Loucy (cell line): ENCODE data around the gene GBX2.

ENCODE experiments used
- H2AFZ ChIP-seq: fragments of 200-600 bp; sonication (generic); 2 replicates; pipeline ENCODE4 v1.6.0; 2016; ENCODE audit warnings: antibody characterized with exemption, mild to moderate bottlenecking, low read length, moderate library complexity
- H3F3A ChIP-seq: fragments of 200-600 bp; 2 replicates; pipeline ENCODE4 v1.6.0; 2016; ENCODE audit warnings: antibody characterized with exemption, low read depth, mild to moderate bottlenecking
- H3K27me3 ChIP-seq: fragments of 200-600 bp; sonication (generic); 2 replicates; pipeline ENCODE4 v1.6.1; 2014; ENCODE audit warnings: low read length, mild to moderate bottlenecking; ENCODE audit not compliant: insufficient read depth, poor library complexity, severe bottlenecking
- H3K36me3 ChIP-seq: fragments of 200-600 bp; sonication (generic); 2 replicates; pipeline ENCODE4 v1.6.1; 2016; ENCODE audit warnings: low read length; ENCODE audit not compliant: insufficient read depth
- H3K4me1 ChIP-seq: fragments of 200-600 bp; sonication (generic); 2 replicates; pipeline ENCODE4 v1.5.1; 2014; ENCODE audit warnings: low read length, mild to moderate bottlenecking; ENCODE audit not compliant: insufficient read depth, poor library complexity, severe bottlenecking
- H3K4me2 ChIP-seq: fragments of 200-600 bp; sonication (generic); 2 replicates; pipeline ENCODE4 v1.6.0; 2014; ENCODE audit warnings: antibody characterized with exemption, low read length, low read depth, mild to moderate bottlenecking; ENCODE audit not compliant: poor library complexity, severe bottlenecking
- H3K4me3 ChIP-seq: fragments of 200-600 bp; sonication (generic); 2 replicates; pipeline ENCODE4 v1.5.1; 2014; ENCODE audit warnings: low read length, mild to moderate bottlenecking, mixed read lengths; ENCODE audit not compliant: poor library complexity, severe bottlenecking
- H3K79me2 ChIP-seq: fragments of 200-600 bp; sonication (generic); 2 replicates; pipeline ENCODE4 v1.6.1; 2014; ENCODE audit warnings: low read length; ENCODE audit not compliant: insufficient read depth
- H3K9ac ChIP-seq: fragments of 200-600 bp; sonication (generic); 2 replicates; pipeline ENCODE4 v1.6.0; 2014; ENCODE audit warnings: mild to moderate bottlenecking, low read depth, low read length, moderate library complexity; ENCODE audit not compliant: poor library complexity, severe bottlenecking
- H3K9me2 ChIP-seq: fragments of 200-600 bp; sonication (generic); replicated peaks from 2 replicates; pipeline ENCODE4 v1.6.1; 2016; ENCODE audit warnings: low read depth, low read length, mixed read lengths
- H3K9me3 ChIP-seq: fragments of 200-600 bp; sonication (generic); 2 replicates; pipeline ENCODE4 v1.6.1; 2014; ENCODE audit warnings: mild to moderate bottlenecking, antibody characterized with exemption, low read length, low read depth; ENCODE audit not compliant: insufficient read depth
- H4K20me1 ChIP-seq: fragments of 200-600 bp; sonication (generic); 2 replicates; pipeline ENCODE4 v1.6.0; 2014; ENCODE audit warnings: antibody characterized with exemption, low read length, mild to moderate bottlenecking; ENCODE audit not compliant: insufficient read depth, poor library complexity, severe bottlenecking
- CTCF ChIP-seq: fragments of 200-600 bp; sonication (generic); conservative IDR thresholded peaks from 2 replicates; pipeline ENCODE4 v1.5.1; 2014; ENCODE audit warnings: mild to moderate bottlenecking, antibody characterized with exemption, low read length
- EZH2phosphoT487 ChIP-seq: fragments of 200-600 bp; IDR thresholded peaks from 2 replicates; pipeline ENCODE4 v1.6.1; 2018; ENCODE audit warnings: antibody characterized with exemption, mild to moderate bottlenecking, moderate library complexity, borderline replicate concordance

The GBX2 gene

GRCh38 chr2:236123716-236124115 is 44.5 kb downstream of the GBX2 start:
- TF ChIP-seq EZH2phosphoT487, result no peak
- no peak for TF ChIP-seq CTCF
- Histone ChIP-seq H3K4me1 (no peaks in the 10 kb centered on the region), H3K9ac (no peak overlapping the region), H3F3A (no peaks in the 10 kb centered on the region), H3K79me2 (no peaks in the 10 kb centered on the region), H2AFZ (no peak overlapping the region), H3K9me3 (no peaks in the 10 kb centered on the region), H3K9me2 (no peaks in the 10 kb centered on the region), H3K4me2 (no peak overlapping the region), H3K27me3 (no peaks in the 10 kb centered on the region), H3K36me3 (no peaks in the 10 kb centered on the region; the same call in 1 of the 2 replicates), H4K20me1 (no peaks in the 10 kb centered on the region), H3K4me3 (no peak overlapping the region)

- H3K4me1 ChIP-seq, result no peaks in the 10 kb centered on the region
- no peak overlapping the region for H3K4me2 ChIP-seq
Observed at GRCh38 chr2:236122236-236122635, 46.0 kb downstream of the GBX2 start.

GRCh38 chr2:236121546-236121945 is 46.6 kb downstream of the GBX2 start:
- no peak for TF ChIP-seq EZH2phosphoT487
- no peak for TF ChIP-seq CTCF

More at GRCh38 chr2:236122236-236122635, 46.0 kb downstream of the GBX2 start:
- Histone ChIP-seq H3K9ac (no peak overlapping the region), H3F3A (no peaks in the 10 kb centered on the region), H3K9me2 (no peaks in the 10 kb centered on the region), H3K27me3 (no peaks in the 10 kb centered on the region), H2AFZ (no peak overlapping the region), H4K20me1 (no peaks in the 10 kb centered on the region), H3K79me2 (no peaks in the 10 kb centered on the region), H3K9me3 (no peaks in the 10 kb centered on the region), H3K4me3 (no peak overlapping the region), H3K36me3 (no peaks in the 10 kb centered on the region; the same call in 1 of the 2 replicates)
- no peak for TF ChIP-seq EZH2phosphoT487
- no peak for TF ChIP-seq CTCF

More at GRCh38 chr2:236121546-236121945, 46.6 kb downstream of the GBX2 start:
- H4K20me1 ChIP-seq, result no peaks in the 10 kb centered on the region
- H3K4me2 ChIP-seq, result no peak overlapping the region
- no peak overlapping the region for H3K9ac ChIP-seq
- no peaks in the 10 kb centered on the region for H3K9me2 ChIP-seq
- H3K27me3 ChIP-seq, result no peaks in the 10 kb centered on the region
- no peak overlapping the region for H3K4me3 ChIP-seq
- no peaks in the 10 kb centered on the region for H3F3A ChIP-seq
- no peak overlapping the region for H2AFZ ChIP-seq
- H3K9me3 ChIP-seq, result no peaks in the 10 kb centered on the region
- H3K36me3 ChIP-seq, result no peaks in the 10 kb centered on the region; the same call in 1 of the 2 replicates
- H3K79me2 ChIP-seq, result no peaks in the 10 kb centered on the region
- H3K4me1 ChIP-seq, result no peaks in the 10 kb centered on the region
